Measurements from ENCODE around the gene IL9R. TPM values are rescaled to one million over a fixed set of nuclear protein-coding genes. Genes with fewer than 3 reads are reported as not detected.
"Not testable (repeated sequence)": the region's sequence is repeated elsewhere in the genome, so short reads cannot be mapped to it uniquely, and the experiment has no call there.

Gene IL9R, protein sequence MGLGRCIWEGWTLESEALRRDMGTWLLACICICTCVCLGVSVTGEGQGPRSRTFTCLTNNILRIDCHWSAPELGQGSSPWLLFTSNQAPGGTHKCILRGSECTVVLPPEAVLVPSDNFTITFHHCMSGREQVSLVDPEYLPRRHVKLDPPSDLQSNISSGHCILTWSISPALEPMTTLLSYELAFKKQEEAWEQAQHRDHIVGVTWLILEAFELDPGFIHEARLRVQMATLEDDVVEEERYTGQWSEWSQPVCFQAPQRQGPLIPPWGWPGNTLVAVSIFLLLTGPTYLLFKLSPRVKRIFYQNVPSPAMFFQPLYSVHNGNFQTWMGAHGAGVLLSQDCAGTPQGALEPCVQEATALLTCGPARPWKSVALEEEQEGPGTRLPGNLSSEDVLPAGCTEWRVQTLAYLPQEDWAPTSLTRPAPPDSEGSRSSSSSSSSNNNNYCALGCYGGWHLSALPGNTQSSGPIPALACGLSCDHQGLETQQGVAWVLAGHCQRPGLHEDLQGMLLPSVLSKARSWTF
- total RNA-seq = not detected

DNA sequence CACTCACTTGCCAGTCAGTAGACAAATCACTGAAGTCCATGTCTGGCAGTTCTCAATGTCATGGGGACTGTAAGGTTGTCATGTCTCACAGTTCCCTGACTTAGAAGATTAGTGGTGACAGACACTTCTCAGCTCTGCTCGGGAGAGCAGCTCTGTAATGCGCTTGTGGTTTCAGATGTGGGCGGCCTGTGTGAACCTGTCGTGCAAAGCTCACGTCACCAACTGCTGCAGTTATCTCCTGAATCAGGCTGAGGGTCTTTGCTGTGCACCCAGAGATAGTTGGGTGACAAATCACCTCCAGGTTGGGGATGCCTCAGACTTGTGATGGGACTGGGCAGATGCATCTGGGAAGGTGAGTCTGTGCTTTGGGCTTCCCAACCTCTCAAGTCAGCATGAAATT lies at the start of gene IL9R:
TSS of gene IL9R (plus strand) at position 261 of the 400 bp plus-strand sequence. CDS start at position 325, 64 bp downstream.
- FAIRE-seq = no peak
- DNase-seq (ENCODE audit: low spot score in 2 of 2) = no peak

DNA sequence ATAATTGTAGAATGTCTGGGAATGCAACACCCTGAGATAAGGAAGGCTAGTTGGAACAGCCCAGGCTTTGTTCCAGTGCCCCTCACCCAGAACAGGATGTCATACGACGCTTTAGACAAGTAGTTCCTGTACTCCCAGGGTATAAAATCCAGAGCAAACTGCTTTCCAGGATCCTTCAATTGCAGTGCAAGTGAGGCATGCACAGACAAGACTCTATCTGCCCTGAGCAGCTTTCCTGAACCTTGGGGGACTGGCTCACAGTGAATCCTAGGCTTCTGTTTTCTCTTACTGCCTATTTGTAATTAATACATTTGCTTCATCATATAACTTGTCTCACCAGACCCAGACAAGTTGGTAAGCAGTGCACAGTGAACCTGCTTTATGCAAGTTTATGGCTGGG lies 48.4 kb upstream of the IL9R start:
- DNase-seq (ENCODE audit: low spot score in 2 of 2) (no peak), FAIRE-seq (no peak)

DNA sequence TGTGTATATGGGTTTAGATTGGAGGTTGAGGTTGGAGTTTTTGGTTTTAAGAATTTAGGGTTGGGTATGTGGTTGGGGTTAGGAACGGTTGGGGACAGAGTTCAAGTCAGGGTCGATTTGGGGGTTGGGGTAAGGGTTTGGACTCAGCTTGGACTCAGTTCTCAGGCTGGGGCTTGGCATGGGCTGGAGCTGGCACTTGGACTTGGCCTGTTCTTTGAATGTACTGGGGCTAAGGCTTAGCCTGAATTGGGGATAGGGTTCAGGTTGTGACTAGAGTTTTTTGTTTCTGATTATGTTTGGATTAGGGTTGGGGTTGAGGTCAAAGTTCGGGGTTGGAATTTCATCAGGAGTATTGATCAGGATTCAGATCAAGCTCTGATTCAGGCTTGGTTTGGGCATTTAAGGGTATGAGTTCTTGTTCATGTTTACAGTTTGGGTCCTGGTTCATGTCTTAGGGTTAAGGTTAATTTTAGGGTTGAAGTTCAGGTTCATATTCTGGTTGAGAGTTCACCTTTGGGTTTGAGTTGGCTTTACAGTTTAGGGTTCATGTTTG lies 46.2 kb upstream of the IL9R start:
- DNase-seq (ENCODE audit: low spot score in 2 of 2) = no peak
- no peak for FAIRE-seq

DNA sequence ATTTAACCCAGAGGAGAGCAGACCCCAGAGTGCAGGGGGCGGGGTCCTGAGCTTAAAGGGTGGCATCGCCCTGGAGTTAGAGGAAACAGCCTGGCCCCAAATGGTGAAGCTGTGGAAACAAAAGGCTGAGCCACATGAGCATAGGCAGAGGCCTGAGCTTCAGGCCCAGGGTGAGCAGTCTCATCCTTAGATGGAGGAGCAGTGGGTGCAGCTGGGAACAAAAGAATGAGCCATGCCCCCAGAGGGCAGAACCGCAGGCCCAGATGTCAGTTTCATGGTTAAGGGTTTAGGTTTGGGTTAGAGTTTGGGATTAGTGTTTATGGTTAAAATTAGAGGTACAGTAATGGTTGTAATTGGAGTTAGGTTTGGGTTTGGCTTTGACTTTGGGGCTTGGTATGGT lies 44.4 kb upstream of the IL9R start:
- no peak for DNase-seq (ENCODE audit: low spot score in 2 of 2)
- no peak for FAIRE-seq

DNA sequence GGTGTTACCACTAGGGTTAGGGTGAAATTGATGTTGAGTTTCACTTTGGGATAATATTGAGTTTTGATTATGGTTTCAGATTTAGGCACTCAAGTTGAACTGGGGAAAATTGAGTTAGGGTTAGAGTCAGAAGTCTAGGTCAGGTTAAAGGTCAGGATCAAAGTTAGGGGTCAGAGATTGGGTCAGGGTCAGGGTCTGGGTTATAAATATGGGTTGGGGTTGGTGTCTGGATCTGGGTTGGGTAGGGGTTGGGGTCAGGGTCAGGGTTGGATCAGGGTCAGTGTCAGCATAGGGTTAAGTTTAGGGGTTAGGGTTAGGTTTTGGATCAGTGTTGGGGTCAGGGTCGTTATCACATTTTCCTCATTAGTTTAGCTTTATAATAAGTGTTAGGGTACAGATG lies 42.7 kb upstream of the IL9R start:
- FAIRE-seq (no peak), DNase-seq (ENCODE audit: low spot score in 2 of 2) (no peak)

DNA sequence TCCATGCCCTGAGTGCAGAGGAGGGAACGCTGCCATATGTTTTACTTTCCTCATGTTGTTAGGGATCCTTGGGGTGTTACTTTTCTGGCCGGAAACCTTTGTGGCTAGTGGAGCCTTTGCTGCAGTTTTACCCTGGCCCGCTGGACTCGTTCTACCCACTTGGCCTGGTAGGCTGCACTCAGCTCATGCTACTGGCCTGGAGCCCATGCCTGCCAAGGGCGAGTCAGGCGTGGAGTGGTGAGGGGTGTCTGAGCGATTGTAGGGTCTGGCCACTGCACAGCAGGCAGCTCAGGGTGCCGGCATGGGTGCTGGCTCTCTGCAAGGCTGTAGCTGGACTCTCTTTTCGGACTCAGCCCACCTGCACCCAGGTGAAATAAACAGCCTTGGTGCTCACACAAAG lies 41.4 kb upstream of the IL9R start:
- FAIRE-seq = no peak

DNA sequence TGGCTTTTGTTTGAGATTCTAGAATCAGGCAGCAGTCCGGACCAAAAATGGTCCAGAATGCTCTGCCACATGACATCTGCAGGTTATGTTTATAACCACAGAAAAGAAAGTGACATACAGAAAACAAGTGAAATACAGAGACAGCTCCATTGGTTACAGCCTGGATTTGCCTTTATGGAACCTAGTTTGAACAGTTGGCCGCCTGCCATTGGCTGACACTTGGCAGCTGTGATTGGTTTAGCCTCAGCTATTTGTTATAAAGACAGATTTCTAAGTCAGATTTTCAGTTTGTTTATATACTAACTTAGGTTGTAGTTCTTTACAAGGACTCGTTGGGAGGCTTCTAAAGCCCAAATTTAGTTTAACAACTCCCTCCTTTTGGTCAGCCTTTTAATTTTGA lies 40.8 kb upstream of the IL9R start:
- no peak for FAIRE-seq
- no peak for DNase-seq (ENCODE audit: low spot score in 2 of 2)

More for the DNA sequence above, 41.4 kb upstream of the IL9R start:
- DNase-seq (ENCODE audit: low spot score in 2 of 2) = no peak

DNA sequence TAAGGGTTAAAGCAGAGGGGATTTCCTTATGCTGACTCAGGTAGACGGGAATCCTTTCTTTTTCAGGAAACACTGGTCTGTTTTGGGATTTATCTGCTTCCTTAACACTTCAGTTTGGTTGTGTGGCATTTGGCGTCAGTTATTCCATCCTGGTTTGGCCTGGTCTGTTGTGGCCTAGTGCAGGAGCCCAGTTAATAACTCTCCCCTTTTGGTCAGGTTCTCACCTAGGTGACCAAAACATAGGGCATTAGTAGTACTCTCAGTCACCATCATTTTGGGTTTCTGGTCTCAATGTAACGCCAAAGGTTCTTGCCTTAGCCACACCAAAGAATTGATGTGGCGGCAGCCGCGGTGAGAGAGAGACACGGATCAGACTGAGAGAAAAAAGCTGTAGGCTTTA lies 39.7 kb upstream of the IL9R start:
- no peak for FAIRE-seq
- DNase-seq (ENCODE audit: low spot score in 2 of 2) = no peak

DNA sequence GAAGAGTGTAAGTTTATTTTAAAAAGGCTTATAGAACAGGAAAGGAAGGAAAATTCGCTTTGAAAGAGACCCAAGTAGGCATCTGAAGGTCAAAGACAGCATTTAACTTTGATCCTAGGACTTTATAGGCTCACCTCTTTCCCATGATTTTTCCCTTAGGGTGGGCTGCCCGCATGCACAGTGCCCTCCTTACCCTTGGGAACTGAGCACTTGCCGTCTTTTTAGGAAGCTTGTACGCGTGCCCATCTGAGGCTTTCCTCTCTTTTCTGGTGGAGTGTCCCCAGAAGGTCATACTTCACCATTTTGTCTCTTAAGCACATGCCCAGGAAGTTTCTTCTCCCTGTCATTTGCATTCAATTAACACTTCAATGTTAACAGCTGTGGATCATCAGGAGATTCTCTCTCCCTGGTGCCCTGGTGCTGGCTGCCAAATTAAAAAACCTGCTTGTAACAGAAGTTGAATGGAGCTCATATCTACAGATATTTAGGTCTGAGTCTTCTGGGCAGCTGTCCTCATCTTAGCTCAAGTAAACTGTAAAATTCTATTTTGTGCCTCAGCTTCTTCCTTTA lies 38.4 kb upstream of the IL9R start:
- FAIRE-seq = no peak
- DNase-seq (ENCODE audit: low spot score in 2 of 2) = no peak

DNA sequence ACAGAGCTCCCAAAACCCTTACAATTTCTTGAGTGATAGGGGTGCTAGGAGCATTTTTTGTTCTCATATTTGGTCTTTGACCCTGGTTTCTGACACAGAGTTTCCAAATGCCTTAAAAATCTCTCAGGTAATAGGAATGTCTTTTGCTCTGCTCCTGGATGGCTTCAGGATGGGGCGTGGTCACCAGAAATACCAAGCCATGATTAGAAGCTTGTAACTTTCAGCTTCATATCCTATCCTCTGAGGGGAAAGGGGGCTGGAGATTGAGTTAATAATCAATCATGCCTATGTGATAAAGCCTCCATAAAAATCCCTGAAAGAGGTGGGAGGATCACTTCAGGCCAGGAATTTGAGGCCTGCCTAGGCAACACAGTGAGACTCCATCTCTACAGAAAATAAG lies 34.6 kb upstream of the IL9R start:
- FAIRE-seq = no peak
- DNase-seq (ENCODE audit: low spot score in 2 of 2) = no peak

DNA sequence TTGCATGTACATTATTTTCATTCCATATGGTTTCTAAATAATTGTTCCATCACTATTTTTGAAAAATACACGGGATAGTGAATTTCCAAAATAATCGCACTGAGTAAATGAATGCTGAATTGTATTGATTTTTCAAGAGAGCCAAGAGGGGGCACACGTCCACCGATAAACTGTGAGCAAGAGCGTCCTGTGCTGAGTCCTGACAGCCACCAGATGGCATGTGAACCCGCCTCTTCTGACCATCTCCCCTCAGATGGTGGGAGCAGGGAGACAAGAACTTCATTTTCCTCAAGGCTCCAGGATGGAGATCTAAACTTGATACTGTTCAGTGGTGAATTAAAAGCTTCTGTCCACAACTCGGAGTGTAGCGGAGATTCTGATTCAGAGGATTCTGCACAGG lies 30.6 kb upstream of the IL9R start:
- DNase-seq (ENCODE audit: low spot score in 2 of 2) (no peak), FAIRE-seq (no peak)

DNA sequence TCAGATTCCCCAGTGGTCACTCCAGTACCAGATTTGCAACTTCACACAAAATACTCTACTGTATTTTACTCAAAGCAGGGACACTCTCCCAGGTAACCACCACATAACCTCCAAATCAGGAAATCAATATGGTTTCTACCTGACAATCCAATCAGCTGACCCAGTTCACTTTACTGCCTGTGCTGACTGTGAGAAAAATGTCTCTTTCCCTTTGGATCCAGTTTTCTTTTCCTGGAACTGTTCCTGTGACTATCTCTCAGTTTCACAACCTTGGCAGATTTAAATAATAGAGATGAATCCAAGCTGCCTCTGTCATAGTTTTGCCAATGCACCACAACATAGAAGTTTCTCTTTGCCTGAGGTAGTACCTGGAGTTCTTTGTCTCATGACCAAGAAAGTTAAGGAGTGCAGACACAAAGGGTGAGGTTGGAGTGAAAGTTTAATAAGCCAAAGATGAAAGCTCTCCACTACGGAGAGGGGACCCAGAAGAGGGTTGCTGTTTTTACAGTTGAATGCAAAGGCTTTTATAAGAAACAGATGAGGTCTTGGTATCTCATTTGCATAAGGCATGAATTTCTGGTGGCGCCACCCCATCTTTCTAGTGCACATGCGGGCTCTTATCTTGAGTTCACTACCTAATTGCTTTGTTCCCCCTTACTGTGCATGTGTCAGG lies 29.7 kb upstream of the IL9R start:
- no peak for FAIRE-seq
- no peak for DNase-seq (ENCODE audit: low spot score in 2 of 2)

DNA sequence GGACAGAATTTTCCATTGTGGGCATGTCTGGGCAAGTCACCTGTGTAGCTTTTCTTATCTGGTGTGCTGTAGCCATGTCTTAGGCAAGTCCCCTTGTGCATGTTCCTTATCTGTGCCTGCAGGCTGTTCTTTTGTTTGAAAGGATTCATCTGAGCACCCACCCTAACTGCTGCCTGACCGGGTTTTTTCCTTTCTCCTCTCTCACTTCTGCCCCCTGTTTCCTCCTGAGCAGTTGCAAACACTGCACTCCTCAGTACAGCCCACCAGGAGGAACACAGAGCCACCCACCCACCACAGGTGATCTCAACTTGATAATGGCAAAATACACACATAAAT lies 29.2 kb upstream of the IL9R start:
- no peak for FAIRE-seq

DNA sequence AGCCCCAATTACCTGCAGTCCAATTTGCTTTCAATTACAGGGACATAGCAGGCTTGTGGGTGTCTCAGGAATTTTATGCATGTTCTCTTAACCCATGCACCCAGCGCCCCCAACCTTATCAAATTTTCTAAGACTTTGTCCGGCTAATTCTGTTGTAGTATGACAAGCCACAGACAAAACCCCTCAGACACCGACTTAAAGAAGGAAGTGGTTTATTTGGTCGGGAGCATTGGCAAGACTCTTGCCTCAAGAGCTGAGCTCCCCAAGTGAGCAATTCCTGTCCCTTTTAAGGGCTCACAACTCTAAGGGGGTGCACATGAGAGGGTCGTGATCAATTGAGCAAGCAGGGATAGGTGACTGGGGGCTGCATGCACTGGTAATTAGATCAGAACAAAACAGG lies 28.7 kb upstream of the IL9R start:
- FAIRE-seq = no peak

More for the DNA sequence above, 29.2 kb upstream of the IL9R start:
- DNase-seq (ENCODE audit: low spot score in 2 of 2) = no peak

DNA sequence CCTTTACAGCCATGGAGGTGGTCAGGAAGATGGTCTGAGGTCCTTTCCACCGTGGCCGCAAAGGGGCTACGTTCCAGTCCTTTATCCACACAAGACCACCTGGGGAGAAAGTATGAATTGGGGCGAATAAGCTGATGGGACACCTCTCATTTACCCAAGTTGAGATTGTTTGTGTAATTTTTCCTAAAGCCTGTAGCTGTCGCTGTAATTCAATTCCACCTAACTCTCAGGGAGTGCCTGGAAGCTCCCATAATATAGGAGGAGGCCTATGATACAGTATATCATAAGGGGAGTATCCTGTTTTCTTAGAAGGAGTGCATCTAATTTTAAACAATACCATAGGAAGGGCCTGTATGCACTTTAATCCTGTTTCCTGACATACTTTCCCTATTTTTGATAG lies 25.8 kb upstream of the IL9R start:
- DNase-seq (ENCODE audit: low spot score in 2 of 2); FAIRE-seq: not testable (repeated sequence)

More for the DNA sequence above, 28.7 kb upstream of the IL9R start:
- DNase-seq (ENCODE audit: low spot score in 2 of 2) = no peak

DNA sequence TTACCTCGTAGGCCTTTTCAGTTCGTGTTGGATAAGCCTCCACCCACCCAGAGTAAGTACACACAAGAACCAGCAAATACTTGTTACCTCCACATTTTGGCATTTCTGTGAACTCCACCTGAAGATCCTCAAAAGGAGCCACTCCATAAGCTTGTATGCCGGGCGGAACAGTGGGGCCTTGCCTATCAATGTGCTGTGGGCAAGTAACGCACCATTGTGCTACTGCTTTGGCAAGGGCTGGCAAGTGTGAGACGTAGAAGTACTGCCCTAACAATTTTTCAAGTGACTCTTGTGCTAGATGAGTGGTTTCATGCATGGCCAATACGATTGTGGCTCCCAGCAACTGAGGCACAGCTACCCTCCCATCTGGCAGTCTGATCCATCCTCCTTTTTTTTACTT lies 25.3 kb upstream of the IL9R start:
- DNase-seq (ENCODE audit: low spot score in 2 of 2); FAIRE-seq: not testable (repeated sequence)

DNA sequence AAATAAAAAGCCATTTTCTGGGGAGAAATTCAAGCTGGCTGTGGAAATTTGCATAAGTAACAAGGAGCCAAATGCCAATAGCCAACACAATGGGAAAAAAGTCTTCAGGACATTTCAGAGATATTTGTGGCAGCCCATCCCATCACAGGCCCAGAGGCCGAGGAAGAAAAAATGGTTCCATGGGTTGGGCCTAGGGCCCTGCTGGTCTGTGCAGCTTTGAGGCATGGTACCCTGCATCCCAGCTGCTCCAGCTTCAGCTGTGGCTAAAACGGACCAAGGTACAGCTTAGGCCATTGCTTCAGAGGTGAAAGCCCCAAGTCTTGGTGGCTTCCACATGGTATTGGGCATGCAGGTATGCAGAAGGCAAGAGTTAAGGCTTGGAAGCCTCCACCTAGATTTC lies 14.2 kb upstream of the IL9R start:
- FAIRE-seq (no peak), DNase-seq (ENCODE audit: low spot score in 2 of 2) (no peak)

DNA sequence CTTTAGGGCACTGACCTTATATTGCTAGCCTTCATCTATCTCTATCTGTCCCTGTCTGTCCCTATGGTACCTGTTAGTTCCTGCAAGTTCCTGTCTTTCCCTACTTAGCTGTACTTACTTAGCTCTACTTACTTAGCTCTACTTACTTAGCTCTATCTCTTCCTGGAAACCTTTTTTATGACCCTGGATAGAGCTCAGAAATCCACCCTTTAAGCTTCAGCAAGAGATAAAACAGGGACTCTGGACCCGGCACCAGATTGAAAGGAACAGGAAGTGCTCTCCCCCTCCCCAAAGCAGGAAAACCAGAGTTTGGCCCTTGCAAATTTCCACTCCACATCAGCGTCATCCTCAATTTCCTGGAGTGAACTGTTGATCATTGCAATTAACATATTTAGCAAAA lies 12.3 kb upstream of the IL9R start:
- DNase-seq (ENCODE audit: low spot score in 2 of 2) = no peak
- no peak for FAIRE-seq

DNA sequence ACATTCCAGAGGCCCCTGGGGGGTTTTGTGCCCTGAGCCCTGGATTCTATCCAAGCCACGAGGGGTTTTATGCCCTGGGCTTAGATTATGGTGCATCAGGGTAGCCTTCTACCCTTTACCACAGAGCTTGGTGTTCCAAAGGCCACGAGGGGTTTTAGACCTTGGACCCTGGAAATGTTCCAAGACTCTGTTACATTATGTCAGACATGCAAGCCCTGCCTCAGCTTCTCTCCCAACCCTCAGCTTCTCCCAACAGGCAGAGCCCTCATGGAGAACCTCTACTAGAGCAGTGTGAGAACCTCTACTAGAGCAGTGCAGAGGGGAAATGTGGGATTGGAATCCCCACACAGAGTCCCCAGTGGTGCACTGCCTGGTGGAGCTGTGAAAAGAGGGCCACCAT lies 10.5 kb upstream of the IL9R start:
- FAIRE-seq; DNase-seq (ENCODE audit: low spot score in 2 of 2): not testable (repeated sequence)

DNA sequence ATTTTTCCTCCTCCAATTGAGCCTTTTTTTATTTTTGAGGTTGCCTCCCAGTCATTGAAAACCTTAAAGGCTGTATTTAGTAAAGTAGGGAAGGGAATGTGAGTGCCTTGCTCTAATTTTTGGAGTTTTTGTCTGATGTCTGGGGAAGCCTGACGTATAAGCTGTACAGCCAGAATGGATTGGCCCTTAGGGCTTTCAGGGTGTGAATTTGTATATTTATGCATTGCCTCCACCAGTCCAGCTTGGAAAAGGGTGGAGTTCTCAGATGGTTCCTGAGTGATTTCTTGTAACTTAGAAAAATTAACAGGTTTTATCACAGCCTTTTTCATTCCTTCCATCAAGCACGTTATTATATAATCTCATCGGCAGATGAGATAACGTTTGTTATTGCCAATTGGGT lies 8.6 kb upstream of the IL9R start:
- FAIRE-seq (no peak), DNase-seq (ENCODE audit: low spot score in 2 of 2) (no peak)

DNA sequence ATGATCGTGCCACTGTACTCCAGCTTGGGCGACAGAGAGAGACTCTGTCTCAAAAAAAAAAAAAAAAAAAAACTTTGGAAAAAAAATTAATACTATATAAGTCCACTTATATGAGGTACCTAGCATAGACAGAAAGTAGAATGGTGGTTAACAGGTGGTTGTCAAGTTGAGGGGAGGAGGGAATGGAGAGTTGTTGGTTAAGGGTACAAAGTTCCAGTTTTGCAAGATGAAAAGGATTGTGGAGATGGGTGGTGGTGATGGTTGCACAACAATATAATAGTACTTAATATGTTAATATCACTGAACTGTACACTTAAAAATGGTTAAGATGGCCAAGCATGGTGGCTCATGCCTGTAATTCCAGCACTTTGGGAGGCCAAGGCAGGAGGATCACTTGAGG lies 4.1 kb upstream of the IL9R start:
- DNase-seq (ENCODE audit: low spot score in 2 of 2) (no peak), FAIRE-seq (no peak)
